ENCODE measurements around the gene ATP10A.

Gene ATP10A

DNA sequence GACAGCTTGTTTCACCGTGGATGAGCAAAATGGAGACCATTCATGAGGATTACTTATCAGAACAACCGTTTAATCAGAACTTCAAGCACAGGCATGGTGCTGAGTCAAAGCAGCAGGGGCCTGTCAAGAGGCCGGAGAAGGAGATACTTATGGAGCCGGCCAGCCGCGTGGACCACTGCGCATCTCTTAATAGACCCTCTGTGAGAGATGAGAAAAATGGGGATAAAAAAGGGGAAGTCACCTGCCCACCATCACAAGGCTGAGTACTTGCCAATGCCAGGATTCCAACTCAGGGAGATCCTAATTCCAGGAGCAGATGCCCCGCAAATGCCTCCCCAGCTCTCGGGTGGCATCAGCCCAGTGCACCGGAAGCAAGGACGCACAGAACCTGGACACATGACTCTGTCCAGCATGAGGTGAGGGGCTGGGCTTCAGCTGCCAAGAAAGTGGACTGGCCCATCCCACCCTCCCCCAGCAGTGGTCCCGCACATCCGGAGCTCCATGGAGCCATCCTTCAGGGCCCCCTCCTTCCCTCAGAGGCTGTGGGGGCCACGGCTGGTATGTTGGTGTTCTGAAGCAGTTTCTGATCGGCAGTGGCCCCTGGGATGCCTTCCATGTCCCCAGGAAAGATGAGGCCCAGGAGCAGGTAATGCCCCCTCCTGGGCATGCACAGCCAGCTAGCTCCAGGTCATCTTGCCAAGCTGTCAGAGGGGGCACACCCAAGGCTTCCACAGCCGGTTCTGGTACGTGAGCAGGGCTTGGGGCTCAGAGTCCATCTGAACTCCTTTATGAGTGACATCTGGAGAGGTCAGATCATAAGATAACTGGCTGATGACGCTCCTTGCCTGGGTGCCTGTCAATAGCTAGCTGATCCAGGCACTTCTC, 143.8 kb downstream of the ATP10A start:
- DNase-seq (ENCODE audit: low spot score), result no peak

DNA sequence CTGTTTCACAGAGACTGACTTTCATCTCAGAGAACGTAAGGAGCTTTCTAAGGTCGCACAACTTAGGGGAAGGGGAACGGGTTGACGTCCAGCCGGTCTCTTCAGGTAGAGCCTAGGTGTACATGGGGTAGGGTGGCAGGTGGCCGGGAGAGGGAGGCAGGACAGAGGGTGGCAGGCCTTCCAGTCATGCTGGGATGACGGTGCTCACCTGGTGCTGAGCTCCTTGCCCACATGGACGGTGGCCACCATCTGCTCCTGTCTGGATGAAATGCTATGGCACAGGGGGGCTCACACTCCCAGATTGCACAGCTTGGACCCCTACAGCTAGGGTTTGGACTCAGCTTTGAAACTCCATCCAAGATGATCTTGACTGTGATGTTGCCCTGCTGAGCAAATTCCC, 144.5 kb downstream of the ATP10A start:
- DNase-seq (ENCODE audit: low spot score), result no peak

DNA sequence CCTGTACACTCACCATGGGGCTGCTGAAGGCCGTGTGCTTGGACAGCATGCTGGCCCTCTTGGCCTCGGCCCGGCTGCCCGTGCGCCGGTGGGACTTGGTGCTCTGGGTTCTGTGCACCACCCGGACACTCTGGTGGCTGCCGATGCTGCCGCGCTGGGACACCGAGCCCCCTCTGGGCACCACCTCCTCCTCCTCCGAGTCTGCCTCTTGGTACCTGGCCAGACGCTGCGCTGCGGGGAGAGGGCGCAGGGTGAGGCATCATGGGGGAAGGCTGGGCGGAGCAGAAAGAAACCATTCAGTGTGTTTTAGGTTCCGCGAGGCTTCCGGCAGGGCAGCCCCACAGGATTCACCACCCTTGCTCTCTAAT, 145.0 kb downstream of the ATP10A start:
- DNase-seq (ENCODE audit: low spot score), result no peak

DNA sequence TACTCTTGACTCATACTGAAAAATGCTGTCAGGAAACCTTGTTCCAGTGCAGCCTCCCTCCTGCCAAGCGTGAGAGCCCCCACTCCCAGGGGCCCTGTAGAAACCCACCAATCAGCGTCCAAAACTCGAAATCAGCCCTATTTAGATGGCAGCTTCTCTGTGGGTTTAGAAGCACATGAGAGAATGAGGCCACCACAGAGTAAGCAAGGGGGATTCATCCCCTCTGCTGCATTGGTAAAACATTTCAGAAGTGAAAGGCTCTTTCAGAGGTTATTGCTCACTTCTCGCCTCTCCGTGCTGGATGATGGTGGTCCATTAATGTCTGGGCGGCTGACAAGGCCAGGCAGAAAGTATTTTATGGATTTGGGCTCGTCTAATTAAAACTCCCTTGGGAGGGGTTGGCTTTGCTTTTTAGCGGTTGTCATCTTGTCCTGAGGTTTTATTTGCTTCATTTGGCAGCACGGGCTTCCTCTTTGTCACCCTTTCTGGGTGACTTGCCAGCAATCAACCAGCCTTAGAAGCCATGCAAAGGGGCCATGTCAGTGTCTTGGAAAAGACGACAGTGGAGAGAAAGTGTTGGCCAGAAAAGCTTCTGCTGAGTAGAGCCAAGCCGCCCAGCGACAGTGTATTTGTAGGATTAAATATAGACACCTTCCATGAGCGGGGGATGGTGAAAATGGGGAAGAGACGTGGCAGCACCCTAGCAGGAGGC, 145.5 kb downstream of the ATP10A start:
- no peak for DNase-seq (ENCODE audit: low spot score)

DNA sequence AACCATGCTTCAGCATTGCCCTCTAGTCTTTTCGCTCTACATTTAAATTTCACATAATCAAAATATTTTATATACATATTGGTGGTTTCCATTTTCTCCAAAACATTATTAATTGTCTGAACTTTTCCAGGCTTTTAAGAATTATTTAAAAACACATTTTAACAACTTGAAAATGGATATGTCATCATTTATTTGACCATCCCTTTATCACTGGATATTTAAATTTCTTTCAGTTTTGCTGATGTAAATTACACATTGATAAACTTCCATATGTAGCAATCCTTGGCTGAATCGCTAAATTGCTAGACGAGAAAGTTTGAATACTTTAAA, 146.0 kb downstream of the ATP10A start:
- no peak for DNase-seq (ENCODE audit: low spot score)

DNA sequence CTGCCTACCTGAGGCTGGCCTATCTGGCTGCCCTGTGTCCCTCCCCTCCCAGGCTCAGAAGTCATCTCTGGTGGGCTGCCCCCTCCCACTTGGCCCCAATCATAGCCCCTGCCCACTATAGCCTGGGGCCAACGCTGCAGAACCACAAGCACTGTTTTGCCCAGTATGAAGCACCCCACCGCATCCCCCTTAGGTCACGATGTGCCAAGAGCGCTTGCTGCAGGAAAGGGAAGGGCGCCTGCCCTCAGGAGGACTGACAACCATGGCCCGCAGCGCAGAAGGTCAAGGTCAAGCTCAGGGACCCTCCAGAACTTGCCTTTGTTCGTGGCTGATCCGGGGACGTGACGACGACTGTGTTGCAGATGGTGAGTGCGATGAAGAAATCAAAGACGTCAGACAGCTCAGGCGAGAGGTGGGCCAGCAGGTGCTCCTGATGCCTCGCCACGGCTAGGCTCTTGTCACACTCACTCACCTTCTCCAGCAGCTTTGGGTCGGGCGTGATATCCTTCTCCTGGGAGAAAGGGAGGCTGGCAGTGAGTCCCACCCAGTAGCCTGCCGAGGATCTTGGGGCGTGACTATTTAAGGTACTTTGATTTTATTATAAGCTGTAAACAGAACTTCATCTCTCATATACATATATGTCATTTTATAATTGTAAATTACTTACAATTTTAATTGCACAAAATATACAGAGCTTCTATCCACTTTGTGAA, 146.6 kb downstream of the ATP10A start:
- no peak for DNase-seq (ENCODE audit: low spot score)

DNA sequence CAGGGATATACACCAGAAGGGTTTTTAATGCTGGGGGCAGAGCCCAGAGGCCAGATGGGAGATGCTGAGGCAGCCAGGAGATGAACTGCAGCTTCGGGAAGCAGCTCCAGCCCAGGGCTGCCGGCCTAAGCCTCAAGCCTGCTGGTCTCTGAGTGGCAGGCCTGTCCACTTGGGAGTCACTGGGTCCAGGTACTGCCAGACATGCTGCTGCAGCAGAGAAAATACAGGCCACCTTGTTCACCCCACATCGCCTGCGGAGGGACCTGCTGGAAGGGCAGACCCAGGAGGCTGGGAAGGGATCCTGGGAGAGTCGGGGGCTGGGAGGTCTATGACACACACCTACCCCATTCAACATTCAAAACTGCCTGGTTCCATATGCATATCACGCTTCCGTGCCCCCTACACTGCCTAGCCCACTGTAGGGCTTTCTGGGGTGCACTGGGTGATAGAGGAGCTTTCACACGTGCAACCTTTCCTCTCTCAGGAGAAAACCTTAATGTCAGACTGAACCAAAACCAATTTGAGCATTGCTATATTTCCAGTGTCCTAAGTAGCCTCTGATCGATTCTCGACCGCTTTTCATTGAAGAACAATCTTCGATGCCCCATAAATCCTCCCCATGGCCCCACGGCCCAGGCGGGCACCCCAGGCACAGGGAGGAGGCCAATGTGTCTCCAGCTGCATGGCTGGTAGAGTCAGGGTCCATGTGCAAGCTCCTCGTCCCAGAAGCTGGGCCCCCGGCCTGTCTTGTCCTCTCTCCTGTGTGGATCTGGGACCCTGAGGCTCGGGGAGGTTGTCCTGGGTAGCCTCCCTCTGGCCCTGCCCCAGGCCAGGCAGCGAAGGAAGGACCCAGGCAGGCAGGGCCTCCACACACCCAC, 147.4 kb downstream of the ATP10A start:
- DNase-seq (ENCODE audit: low spot score), result no peak

DNA sequence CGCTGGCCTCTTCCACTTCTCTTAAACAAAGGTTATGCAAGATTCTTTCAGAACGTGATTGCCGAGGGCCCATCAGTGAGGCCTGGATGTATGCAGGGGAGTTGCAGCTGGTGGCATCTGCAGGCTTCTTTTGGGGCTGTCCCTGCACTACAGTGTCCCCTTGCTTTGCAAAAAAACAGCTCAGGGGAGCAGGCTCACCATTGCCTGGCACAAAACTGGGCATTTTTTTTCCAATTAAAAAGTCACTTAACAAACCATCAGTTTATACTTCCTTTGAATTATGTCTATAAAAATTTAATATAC, 148.6 kb downstream of the ATP10A start:
- no peak for DNase-seq (ENCODE audit: low spot score)

DNA sequence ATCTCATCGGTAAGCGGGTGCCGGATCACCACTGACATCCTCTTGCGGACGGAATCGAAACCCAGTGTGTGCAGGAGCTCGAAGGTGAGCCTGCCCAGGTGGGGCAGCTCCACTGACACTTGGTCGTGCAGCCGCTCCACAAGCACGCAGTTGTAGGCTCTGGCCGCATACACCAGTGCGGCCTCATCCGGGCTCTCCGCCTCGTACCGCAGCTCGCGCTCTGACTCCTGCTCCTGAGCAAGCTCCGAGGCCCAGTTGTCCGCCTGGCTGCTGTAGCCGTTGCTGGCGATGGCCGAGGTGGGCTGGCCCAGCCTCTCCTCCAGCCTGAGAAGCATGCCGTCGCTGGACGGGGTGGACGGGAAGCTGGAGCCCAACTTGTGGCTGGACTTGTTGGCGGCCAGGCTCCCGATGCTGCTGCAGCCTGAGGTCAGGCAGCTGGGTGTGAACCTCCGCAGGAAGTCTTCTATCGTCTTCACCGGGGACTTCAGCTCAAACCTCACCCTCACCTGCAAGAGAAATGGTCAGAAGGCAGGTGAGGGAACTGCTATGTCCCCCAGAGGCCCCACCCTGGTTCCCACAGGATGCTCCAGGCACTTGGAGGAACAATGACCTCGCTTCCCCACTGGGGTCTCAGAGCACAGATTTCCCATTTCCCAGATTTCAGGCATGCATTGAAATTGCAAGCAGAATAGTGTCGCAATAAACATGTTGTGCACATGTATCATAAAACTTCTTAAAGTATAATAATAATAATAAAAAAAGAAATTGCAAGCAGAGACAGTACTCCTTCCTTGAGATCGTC, 149.2 kb downstream of the ATP10A start:
- DNase-seq (ENCODE audit: low spot score), result no peak

DNA sequence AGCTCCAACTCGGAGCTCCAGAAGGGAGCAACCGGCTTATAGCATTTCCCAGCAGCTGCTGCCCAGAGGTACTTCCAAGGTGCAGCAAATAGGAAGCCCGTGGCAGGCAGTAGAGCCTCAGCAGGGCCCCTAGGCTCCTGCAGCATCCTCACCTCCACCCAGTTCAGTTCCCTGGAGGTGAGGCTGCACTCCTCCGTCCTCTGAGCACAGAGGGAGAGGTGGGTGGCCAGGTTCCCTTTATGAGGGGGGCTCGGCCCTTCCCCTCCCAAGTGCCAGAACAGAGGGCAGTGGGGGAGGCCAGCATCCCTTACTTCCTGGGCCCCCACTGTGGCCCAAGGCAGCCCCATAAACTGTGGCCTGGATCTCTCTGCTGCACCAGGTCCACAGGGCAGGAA, 150.2 kb downstream of the ATP10A start:
- no peak for DNase-seq (ENCODE audit: low spot score)

DNA sequence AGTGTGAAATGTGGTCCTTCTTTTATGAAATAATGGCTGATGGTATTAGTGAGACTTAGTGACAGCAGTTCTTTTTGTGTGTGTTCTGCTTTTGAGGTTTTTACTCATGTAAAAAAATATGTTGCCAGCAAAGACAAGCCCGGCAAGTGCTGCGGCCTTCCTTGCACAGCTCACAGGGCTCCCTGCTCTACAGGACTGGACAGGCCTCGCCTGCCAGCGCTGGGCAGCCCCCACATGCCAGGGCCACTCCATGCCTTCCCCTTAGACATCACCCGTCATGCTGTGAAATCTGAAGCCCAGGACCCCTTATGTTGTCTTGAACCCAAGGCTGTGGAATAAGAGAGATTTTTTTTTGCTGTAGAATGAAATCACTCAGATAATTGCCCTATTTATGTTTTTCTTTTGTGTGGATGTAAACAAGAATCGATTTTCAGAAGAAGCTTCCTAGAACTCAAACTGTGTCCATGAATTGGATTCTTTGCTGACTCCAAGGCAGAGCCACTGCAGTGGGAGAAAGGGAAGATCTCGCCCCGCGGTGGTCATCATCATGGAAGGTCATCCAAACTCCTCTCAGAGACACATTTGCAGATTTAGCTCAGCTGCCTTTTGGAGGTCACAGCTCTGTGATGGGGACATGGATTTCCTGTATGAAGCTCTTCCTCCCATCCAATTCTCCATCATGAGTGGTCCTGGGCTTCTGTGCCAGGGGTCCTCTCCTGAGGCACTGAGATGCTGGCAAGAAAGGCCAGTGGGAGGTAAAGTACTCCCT, 150.8 kb downstream of the ATP10A start:
- DNase-seq (ENCODE audit: low spot score), result no peak

DNA sequence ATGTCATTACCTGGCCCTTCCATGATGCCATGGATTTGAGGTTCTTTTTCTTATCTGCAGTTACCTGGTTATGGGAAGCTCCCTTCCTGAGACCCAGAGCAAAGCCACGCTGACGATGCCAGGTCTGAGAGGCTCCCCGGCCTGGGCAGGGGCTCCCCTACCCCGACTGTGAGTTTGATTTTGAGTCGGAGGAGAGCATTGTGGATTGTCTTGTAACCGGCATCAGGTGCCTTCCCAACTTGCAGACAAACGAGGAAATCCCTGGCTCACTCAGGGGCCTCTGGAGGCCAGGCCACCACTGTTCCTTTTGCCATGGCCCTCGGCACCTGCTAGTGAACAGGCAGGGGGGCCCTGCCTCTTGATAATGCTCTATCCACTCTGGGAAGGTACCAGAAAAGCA, 151.4 kb downstream of the ATP10A start:
- no peak for DNase-seq (ENCODE audit: low spot score)

DNA sequence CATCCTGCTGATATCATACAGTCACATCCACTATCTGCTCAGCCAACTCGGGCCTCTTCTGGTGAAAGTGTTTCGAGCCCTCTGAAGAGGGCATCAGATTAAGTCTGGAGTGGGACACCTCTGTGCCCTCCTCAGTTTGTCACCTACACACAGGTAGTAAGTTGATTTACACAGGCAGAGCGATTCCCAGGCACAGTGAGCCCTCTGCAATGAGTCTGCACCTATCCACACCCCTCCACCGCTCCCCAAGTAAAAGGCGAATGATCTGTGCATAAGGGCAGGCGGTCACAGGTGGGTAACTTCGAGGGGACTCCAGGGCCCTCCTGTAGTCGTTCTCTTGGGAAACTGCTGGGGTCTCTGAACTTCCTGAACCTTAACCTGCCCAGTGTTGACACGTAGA, 152.0 kb downstream of the ATP10A start:
- DNase-seq (ENCODE audit: low spot score), result no peak

DNA sequence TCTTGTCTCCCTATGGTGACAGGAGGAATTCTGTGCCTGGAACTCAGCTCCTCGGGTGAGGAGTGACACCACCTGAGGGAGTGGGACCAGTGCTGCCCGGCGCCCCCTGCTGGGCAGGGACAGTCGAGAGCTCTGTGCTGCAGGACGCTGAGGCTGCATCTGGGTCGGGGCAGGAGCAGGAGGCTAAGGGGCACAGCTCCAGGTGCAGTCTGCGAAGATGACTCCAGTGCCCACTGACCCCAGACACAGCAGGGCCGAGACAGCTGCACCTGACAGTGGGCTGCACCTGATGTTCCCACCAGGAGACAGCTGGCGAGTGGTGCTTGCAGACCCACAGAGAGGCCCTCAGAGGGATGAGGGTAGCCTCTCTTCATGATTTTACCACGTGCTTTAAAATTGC, 152.9 kb downstream of the ATP10A start:
- DNase-seq (ENCODE audit: low spot score), result peak; percentile 29

DNA sequence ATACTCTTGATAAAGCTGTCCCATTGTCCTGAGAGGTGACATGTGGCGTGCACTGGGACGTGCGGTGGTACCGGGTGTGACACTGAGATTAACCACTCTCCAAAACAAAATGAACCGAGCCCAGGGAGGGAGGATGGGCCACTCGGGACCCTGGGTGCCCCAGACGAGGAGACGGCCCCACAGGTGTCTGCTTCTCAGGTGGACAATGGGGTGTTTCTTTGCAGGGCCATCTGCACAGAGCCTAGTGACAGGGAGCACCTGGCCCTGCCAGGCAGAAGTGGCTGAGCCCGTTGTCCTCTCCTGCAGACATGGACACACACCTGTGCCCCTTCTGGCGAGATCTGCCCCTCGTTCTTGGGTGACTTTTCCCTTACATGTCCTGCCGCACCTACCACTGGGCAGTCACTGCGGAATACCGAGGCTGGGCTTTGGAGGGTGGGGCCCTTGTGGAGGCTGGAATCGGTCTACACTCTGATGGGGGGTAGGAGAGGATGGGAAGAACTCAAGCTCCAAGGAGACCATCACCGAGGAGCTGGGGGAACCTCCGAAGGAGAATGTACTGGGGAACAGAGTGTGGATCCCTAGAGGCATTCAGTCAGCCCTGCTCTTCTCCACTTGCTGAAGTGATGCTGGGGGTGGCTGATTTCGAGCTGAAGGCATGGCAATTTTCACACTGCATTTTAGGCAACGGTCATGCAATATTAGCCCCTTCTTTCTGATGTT, 153.5 kb downstream of the ATP10A start:
- DNase-seq (ENCODE audit: low spot score), result no peak

DNA sequence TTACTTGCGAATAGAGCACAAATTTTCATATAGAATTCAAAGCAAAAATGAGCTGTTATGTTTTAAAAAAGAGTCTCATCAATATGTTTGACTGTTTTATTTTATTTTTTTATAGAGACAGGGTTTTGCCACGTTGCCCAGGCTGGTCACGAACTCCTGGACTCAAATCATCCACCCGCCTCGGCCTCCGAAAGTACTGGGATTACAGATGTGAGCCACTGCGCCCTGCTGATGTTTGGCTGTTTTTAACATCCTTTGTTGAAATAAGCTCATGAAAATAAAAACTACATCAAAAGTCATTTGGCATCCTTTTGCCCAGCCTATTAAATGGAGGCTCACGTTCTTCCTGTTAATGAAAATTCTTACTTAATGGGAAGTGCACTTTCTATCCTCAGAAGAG, 154.7 kb downstream of the ATP10A start:
- DNase-seq (ENCODE audit: low spot score), result no peak

DNA sequence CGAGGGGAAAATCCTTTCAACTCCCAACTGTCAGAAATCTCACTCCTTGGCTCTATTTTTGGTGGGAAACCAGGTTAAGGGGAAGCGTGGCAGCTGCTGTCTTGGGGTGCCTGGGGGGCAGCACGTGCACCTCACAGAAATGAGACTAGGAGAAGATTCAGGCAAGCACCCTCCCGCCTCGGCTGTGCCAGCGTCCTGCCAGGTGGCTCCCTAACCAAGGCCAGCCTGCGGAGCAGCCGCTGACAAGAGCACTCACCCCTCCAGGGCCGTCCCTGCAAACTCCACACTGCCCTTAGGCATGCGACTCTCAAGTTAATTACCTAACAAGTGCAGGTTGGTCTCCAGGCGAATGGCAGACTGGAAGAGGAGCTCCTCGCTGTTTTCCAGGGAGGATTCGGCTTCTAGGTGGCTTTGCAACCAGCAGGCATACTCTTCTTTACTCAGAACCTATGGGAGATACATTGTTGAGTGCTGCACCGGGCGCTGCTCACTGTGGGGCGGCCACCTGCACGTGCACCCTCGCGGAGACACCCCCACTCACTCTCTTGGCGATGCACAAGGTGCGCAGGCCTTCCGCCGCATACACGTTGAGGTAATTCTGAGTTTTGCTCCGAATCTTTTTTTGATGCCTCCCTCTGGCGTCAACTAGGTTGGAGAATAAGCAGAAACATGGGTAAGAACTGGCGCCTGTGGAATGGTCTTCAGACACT, 155.3 kb downstream of the ATP10A start:
- no peak for DNase-seq (ENCODE audit: low spot score)

DNA sequence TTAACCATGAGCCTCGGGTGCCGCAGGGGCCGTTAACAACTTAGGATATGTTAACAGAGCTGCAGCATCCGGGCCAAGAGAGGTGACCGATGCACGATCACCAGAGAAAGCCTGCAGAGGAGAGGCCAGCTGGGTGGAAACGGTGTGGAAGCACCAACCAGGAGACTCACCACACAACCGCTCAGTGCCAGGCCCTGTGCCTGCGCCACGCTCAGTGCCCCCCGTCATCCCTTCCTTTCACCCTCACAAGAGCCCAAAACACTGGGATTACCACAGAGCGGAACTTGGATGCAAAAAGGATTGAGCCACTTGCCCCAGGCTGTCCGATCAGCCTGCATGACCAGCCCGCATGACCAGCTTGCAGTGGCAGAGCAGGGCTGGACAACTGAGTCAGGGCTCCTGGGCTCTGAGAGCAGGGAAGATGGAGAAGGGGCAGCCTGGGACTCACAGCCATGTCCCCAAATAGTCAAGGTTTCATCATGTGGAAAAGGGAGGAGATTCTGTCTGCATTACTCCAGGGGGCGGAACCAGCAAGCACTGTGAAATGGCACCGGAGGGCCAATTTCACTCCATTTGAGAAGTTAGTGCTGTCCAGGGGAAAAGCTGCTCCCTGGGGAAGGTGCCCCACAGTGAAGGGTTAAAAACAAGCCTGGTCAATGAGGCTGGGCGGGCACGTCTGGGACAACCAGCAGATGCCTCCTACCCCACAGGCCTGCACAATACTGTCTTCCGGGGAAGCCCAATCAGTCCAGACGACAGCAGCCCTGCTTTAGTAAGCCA, 156.8 kb downstream of the ATP10A start:
- DNase-seq (ENCODE audit: low spot score), result no peak
